Subcutaneous abdominal adipose tissue (tissue), 5 donors: ENCODE data around the gene SMARCC1.
A peak's percentile ranks its signal among the peaks of the same experiment; 100 is the strongest.

Source experiments
- H3K27ac ChIP-seq: one replicate; pipeline ENCODE4 v1.7.0; 2013; ENCODE audit warnings: low read depth, mild to moderate bottlenecking, inconsistent platforms, low read length, moderate library complexity
- H3K27me3 ChIP-seq, 5 donors: one replicate each; pipeline ENCODE4 v1.7.0; 2013; ENCODE audit warnings: low read length in 5 of 5, inconsistent platforms in 1 of 5; ENCODE audit not compliant: control insufficient read depth in 5 of 5, insufficient read depth in 4 of 5
- H3K36me3 ChIP-seq, 5 donors: one replicate each; pipeline ENCODE4 v1.7.0; 2013; ENCODE audit warnings: low read length in 5 of 5; ENCODE audit not compliant: control insufficient read depth in 5 of 5, insufficient read depth in 5 of 5
- H3K4me1 ChIP-seq, 5 donors: one replicate each; pipeline ENCODE4 v1.7.0; 2013; ENCODE audit warnings: low read length in 5 of 5, mild to moderate bottlenecking in 3 of 5, moderate library complexity in 1 of 5; ENCODE audit not compliant: control insufficient read depth in 5 of 5, insufficient read depth in 5 of 5
- H3K4me3 ChIP-seq, 5 donors: one replicate each; pipeline ENCODE4 v1.7.0; 2013; ENCODE audit warnings: low read length in 5 of 5, low read depth in 1 of 5
- H3K9ac ChIP-seq, 5 donors: one replicate each; pipeline ENCODE4 v1.7.0; 2013; ENCODE audit warnings: low read length in 5 of 5, mild to moderate bottlenecking in 4 of 5, moderate library complexity in 3 of 5
- H3K9me3 ChIP-seq, 5 donors: one replicate each; pipeline ENCODE4 v1.7.0; 2013; ENCODE audit warnings: low read length in 5 of 5; ENCODE audit not compliant: control insufficient read depth in 5 of 5
- donor health status: healthy.
- donor health status: healthy.
- donor health status: healthy.
- donor health status: healthy.
- donor health status: healthy.

Gene SMARCC1

DNA sequence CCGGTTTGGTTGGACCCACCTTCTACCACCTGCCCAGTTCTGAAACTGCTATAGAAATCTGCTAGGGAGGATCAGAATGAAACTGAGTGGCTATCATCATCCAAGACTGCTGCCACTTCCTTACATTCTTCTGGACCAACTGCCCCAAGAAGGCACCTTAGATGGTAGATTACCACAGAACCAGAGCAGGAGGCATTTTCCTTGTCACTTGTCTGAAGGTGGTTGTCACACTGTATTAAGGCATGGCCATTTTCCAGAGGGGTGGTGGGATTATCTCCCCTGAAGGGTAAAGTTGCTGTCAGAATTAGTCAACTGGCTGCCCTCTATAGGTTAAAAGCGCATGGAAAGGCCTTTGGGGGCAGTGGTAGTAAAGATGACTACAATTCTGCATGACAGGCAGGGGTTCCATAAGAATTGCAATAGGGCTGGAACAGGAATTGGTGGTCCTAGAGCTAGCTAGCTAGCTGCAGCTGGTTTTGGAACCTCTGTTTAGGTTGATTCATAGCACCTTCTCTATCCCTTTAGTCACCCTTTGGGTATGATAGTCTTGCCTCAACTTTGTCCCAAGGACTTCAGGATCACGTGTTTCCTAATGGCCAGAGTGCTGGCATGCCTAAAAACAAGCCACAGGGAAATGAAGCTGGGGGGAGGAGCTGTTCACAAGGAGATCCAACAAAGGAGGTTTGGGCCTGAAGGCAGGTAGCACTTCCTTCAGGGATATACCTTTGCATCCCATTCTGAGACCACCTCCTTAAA is 198.2 kb downstream of the SMARCC1 start:
- H3K9ac ChIP-seq, result peak overlapping the region in 1 of 5 donors; percentile 34
- H3K9me3 ChIP-seq, result no peaks in the 10 kb centered on the region
- peaks cover 13 to 26% (median 16%) of the 10 kb centered on the region in 5 donors for H3K36me3 ChIP-seq
- peak overlapping the region in 1 of 5 donors; percentile 2 for H3K4me3 ChIP-seq
- H3K4me1 ChIP-seq, result peaks cover 0 to 23% (median 20%) of the 10 kb centered on the region in 5 donors
- H3K27ac ChIP-seq, result peak overlapping the region; percentile 37
- peaks cover 0 to 6% (median 0%) of the 10 kb centered on the region in 5 donors for H3K27me3 ChIP-seq

- Histone ChIP-seq H3K9me3 (no peaks in the 10 kb centered on the region), H3K27me3 (peaks cover 0 to 10% (median 0%) of the 10 kb centered on the region in 5 donors), H3K36me3 (peaks cover 2 to 11% (median 10%) of the 10 kb centered on the region in 5 donors), H3K4me3 (no peak overlapping the region), H3K27ac (no peak overlapping the region), H3K4me1 (peaks cover 0 to 32% (median 26%) of the 10 kb centered on the region in 5 donors), H3K9ac (no peak overlapping the region)
Measured at GRCh38 chr3:47581835-47582234, 199.9 kb downstream of the SMARCC1 start.

DNA sequence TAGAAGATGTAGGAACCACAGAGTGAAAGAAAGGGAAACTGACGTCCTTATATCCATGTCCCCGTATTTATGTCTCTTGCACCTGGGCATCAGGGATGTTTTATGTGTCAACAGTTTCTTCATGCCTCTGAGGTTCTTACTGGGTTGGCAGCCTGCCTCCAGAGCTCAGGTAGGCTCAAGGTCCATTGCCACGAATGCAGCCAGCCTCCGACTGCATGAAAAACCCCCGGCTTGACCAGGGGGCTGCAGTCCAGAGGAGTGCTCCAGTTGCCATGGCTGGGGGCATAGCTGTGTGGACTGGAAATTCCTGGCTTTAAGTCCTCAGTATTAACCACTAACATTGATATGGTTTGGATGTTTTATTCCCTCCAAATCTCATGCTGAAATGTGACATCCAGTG is 200.3 kb downstream of the SMARCC1 start:
- H3K4me1 ChIP-seq, result peaks cover 0 to 32% (median 25%) of the 10 kb centered on the region in 5 donors
- no peak overlapping the region for H3K9ac ChIP-seq
- H3K27me3 ChIP-seq, result peaks cover 0 to 10% (median 0%) of the 10 kb centered on the region in 5 donors
- peaks cover 0 to 8% (median 7%) of the 10 kb centered on the region in 5 donors for H3K36me3 ChIP-seq
- no peaks in the 10 kb centered on the region for H3K9me3 ChIP-seq
- no peak overlapping the region for H3K4me3 ChIP-seq
- H3K27ac ChIP-seq, result no peak overlapping the region

GRCh38 chr3:47580481-47580880 is 201.2 kb downstream of the SMARCC1 start:
- no peak overlapping the region for H3K4me3 ChIP-seq
- H3K9me3 ChIP-seq, result no peaks in the 10 kb centered on the region
- peaks cover 0 to 32% (median 25%) of the 10 kb centered on the region in 5 donors for H3K4me1 ChIP-seq
- no peak overlapping the region for H3K27ac ChIP-seq
- H3K27me3 ChIP-seq, result peaks cover 0 to 10% (median 0%) of the 10 kb centered on the region in 5 donors
- H3K36me3 ChIP-seq, result peaks cover 0 to 5% (median 0%) of the 10 kb centered on the region in 5 donors
- no peak overlapping the region for H3K9ac ChIP-seq

DNA sequence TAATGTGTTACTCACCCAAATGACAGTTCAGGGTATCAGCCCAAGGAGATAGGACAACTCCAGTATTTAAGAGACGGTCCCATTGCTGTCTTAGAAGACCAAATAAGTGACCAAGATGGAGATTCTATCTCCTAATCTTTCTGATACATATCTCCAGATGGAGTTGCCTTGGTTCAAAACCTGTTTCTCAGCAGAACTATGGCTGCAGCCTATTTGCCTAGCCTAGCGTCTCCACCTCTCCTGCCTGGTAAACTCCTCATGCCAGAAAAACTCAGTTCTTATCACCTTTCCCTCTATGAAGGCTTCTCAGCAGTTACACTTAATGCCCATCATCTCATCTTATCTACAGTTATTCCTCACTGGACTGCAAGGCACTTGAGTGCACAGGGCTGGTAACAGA is 201.8 kb downstream of the SMARCC1 start:
- Histone ChIP-seq H3K4me1 (peaks cover 0 to 32% (median 25%) of the 10 kb centered on the region in 5 donors), H3K4me3 (no peak overlapping the region), H3K27me3 (peaks cover 0 to 10% (median 0%) of the 10 kb centered on the region in 5 donors), H3K9ac (no peak overlapping the region), H3K9me3 (no peaks in the 10 kb centered on the region), H3K27ac (no peak overlapping the region), H3K36me3 (no peaks in the 10 kb centered on the region)

DNA sequence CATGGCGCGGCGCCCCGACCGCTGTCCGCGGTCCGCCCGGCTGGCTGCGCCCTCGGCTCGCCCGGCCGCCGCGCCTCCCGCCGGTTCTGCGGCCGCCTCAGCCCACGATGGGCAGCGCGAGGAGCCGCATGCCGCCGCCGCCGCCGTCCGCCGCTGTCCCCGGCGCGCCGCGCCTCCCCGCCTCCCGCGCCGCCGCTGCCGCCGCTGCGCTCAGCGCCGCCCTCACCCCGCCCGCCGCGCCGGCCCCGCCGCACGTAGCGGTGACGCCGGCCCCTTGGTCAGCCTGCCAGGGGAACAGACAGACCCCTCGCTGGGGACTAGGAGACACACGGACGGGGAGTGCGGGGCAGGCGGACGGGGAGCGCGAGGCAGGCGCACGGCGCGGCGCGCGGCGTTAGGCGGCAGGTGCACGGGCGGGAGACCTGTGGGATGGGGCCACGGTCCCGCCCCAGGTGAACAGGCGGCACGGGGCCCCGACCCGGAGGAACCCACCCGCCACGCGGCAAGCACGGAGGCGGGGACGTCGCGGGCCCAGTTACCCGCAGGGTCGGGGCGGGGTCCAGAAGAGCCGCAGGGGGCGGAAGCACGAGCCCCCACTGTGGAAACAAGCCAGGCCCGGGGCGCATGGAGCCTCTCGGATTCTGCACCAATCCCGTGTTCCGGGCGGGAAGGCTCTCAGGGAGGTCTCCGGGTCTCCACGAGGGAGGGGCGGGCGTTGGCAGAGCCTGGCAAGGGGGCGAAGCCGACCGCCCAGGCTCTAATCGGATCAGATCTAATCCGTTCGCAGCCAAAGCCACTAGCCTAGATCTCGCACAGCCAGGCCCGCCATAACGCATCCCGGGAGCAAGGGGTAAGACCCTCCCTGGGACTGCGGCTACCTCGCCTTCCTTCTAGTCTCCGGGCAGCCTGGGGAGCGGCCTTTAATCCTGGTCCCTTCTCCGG is 202.7 kb downstream of the SMARCC1 start, which contains the start of gene CSPG5:
Gene CSPG5, minus strand, starts transcription at position 175 of the 942 bp plus-strand sequence. Its CDS starts 172 bp downstream, at position 3.
- peaks cover 0 to 10% (median 0%) of the 10 kb centered on the region in 5 donors for H3K27me3 ChIP-seq
- peak within 1 kb of the TSS in 4 of 5 donors; percentile 48 to 73 (median 64) for H3K4me3 ChIP-seq
- H3K36me3 ChIP-seq, result no peaks in the 10 kb centered on the region
- H3K9me3 ChIP-seq, result no peaks in the 10 kb centered on the region
- H3K4me1 ChIP-seq, result peaks cover 0 to 26% (median 20%) of the 10 kb centered on the region in 5 donors
- H3K27ac ChIP-seq, result no peak within 1 kb of the TSS
- H3K9ac ChIP-seq, result peak within 1 kb of the TSS in 3 of 5 donors; percentile 2 to 63 (median 11)

GRCh38 chr3:47578119-47578632 is 203.5 kb downstream of the SMARCC1 start:
- H3K27ac ChIP-seq, result no peak overlapping the region
- H3K27me3 ChIP-seq, result peaks cover 0 to 10% (median 0%) of the 10 kb centered on the region in 5 donors
- peak overlapping the region in 1 of 5 donors; percentile 63 for H3K9ac ChIP-seq
- H3K9me3 ChIP-seq, result no peaks in the 10 kb centered on the region
- H3K36me3 ChIP-seq, result no peaks in the 10 kb centered on the region
- peaks cover 0 to 18% (median 12%) of the 10 kb centered on the region in 5 donors for H3K4me1 ChIP-seq
- H3K4me3 ChIP-seq, result peak overlapping the region in 4 of 5 donors; percentile 39 to 65 (median 54)

DNA sequence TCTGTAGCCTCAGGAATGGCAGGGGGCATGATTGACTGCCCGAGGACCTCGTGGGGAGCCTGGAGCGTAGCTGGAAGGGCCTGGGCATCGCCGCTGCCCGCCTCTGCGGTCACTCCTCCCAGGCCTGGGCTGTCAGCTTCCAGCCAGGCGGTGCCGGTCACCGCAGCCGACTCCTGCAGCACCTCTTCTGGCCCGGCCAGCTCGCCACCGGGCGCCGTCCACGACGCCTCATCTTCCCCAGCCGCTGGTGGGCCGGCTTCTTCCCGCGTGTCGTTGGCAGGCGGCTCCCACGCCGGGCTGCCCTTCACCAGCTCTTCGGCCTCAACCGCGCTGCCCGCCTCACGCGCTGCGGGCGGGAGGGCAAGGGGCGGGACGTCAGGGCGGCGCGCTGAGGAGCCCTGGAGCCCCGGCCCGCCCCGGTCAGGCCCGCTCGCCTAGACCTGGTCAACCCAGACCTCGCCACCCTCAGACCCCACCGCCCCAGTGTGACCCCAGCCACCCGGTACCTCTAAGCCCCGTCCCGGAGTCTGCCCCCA is 204.0 kb downstream of the SMARCC1 start:
- Histone ChIP-seq H3K27me3 (peaks cover 0 to 10% (median 2%) of the 10 kb centered on the region in 5 donors), H3K9me3 (no peaks in the 10 kb centered on the region), H3K4me3 (peak overlapping the region in 4 of 5 donors; percentile 36 to 65 (median 48)), H3K27ac (no peak overlapping the region), H3K36me3 (no peaks in the 10 kb centered on the region), H3K9ac (peak overlapping the region in 1 of 5 donors; percentile 63), H3K4me1 (peaks cover 0 to 18% (median 12%) of the 10 kb centered on the region in 5 donors)
